Heart left ventricle (tissue), 13 donors: ENCODE measurements around the gene ZNF275.

Experiments
- CTCF ChIP-seq, 12 donors: fragments of 200-600 bp; sonication (generic) in 4 of 12; IDR thresholded peaks; one replicate each; pipeline versions ENCODE4 v1.5.0 to v1.8.0; 2018 to 2022; ENCODE audit warnings: antibody characterized with exemption in 12 of 12, mild to moderate bottlenecking in 5 of 12
- POLR2A ChIP-seq, 2 donors: fragments of 450-650 bp; IDR thresholded peaks; one replicate each; pipeline ENCODE4 v1.6.1; 2017; ENCODE audit warnings: antibody characterized with exemption in 2 of 2, mild to moderate bottlenecking in 2 of 2, moderate library complexity in 2 of 2
- donor health status: ischemic (EF 13 %, LVEDD 7.1; RV severe dilation, severe dysfunction).
- donor health status: DM: no; HTN: yes; CAD: no.
- donor health status: DM: no; HTN: no; CAD: no.
- donor health status: ischemic (EF 25% LVEDD 6.9; RV normal size, moderate dysfunction).
- donor health status: ischemic (EF 25% LVEDD 5.7; RV mildly dilated, moderate dysfunction).
- donor health status: ischemic (EF 35%, LVEDD 5.7; RV mildly dilated, moderate dysfunction).
- donor health status: nonischemic (EF 11% LVEDD 7.7; RV severe dilation, severe dysfunction).
- donor health status: DM: yes; HTN: yes; CAD: no.
- donor health status: PGD.
- donor health status: ischemic (EF 29% LVEDD 5.4; RV normal size, mild dysfunction).
- donor health status: nonischemic (EF 23%, LVEDD 6.1; RV moderate dilation, normal function).

GRCh38 chrX:153400146-153401132 is 66.5 kb downstream of the ZNF275 start:
- peak; percentile 29 to 65 (median 44) for TF ChIP-seq CTCF (IDR thresholded peaks at IDR 0.05)
- no peak for TF ChIP-seq POLR2A (IDR thresholded peaks at IDR 0.05)
